Measurements from ENCODE around the gene GBX2. TPM values are rescaled to one million over a fixed set of nuclear protein-coding genes. Genes with fewer than 3 reads are reported as not detected.

GBX2 gene
- total RNA-seq (not detected), polyA plus RNA-seq (0.02 TPM)
- long read RNA-seq, donor 1 = 0 reads
- long read RNA-seq, donor 2 = 0 reads
- long read RNA-seq, donor 3 = 0 reads
- long read RNA-seq, donor 4 = 0 reads
- long read RNA-seq, donor 5 = 0 reads
- long read RNA-seq, donor 6 = 0 reads
- long read RNA-seq, donor 7 = 0 reads
- long read RNA-seq, donor 8 = 0 reads
- long read RNA-seq, donor 9 = 0 reads
- long read RNA-seq, donor 10 = 0 reads

DNA sequence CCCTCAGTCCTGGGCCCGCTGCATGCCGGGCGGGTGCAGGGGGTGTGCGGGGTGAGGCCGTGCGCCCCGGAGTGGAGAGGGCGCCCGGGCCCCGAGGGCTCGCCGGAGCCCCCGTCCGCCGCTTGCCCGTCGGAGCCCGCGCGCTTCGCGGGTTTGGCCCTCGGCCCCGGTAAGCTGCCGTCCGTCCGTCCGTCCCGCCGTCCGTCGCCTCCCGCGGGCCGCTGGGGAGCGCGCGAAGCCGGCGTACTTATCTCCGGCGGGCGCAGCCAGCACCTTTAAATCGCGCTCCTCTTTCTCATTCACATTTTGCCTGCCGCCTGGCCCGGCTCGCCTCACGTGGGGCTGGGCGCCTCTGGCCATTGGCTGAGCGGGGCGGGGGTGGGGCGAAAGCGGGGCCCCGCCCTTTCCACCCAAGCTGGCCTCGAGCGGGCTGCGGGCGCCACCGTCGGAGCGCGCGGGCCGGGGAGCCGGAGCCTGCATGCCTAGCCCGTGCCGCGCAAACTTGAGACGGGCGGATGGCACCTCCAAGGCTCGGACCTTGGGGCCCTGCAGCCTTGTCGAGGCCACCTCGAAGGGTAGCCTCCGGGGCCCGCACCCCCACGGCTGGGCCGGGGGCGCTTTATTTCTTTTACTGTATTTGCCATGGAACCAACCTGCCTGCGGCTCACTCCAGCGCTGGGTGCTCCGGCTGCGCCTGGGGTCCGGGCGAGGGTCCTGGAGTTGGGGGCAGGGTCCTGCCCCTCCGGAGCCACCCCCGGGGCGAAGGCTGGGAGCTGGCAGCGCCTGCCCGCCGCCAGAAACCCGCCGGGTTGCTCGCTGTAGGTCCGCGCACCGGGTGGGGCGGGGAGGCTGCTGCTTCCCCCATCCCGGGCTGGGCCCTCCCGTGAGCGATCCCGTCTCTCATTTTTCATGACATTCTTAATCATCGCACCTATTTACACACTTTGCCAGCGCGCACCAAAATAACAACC, at the start of gene GBX2:
Gene GBX2, minus strand, starts transcription at position 277 of the 971 bp plus-strand sequence. CDS start 415 bp downstream, outside the sequence.
- Histone ChIP-seq H3K36me3 (ENCODE audit: control insufficient read depth in 2 of 2, insufficient read depth in 2 of 2, low read length in 1 of 2) (no peaks in the 10 kb centered on the region), H3K4me3 (ENCODE audit: low read length in 2 of 2) (no peak within 1 kb of the TSS), H3K27me3 (ENCODE audit: control insufficient read depth in 2 of 2, insufficient read depth in 1 of 2, low read length in 1 of 2) (peaks cover 99% of the 10 kb centered on the region in 2 donors), H3K4me1 (ENCODE audit: control insufficient read depth in 2 of 2, insufficient read depth in 2 of 2, low read length in 2 of 2) (no peaks in the 10 kb centered on the region), H3K27ac (ENCODE audit: low read depth in 1 of 2, low read length in 1 of 2) (no peak within 1 kb of the TSS), H3K9me3 (ENCODE audit: control insufficient read depth in 2 of 2, insufficient read depth in 1 of 2, low read length in 1 of 2) (no peaks in the 10 kb centered on the region)
- DNase-seq (ENCODE audit: low read depth in 6 of 9, low spot score in 9 of 9) = no peak
- 7% methylated on average over 105 of the region's 105 CpGs for WGBS

DNA sequence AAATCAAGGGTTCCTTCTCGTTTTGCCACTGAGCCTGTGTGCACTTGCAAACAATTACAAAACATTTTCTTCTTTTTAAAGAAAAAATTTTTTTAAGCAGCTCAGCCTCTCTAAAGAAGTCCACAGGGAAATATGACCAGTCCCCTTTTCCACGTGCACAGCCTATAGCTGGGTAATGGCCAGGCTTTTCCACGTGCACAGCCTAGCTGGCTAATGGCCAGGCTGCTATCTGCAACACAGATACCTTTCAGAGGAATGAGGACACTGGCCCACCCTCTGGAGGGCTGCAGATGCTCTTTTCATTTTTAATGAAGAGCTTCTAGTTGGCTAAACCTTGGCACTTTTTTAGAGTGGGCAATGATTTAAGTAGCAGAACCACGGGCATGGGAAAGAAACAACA, 49.7 kb upstream of the GBX2 start:
- H3K4me1 ChIP-seq (ENCODE audit: control insufficient read depth in 2 of 2, insufficient read depth in 2 of 2, low read length in 2 of 2) = no peaks in the 10 kb centered on the region
- 74% methylated on average over 4 of the region's 4 CpGs for WGBS
- H3K36me3 ChIP-seq (ENCODE audit: control insufficient read depth in 2 of 2, insufficient read depth in 2 of 2, low read length in 1 of 2) = no peaks in the 10 kb centered on the region
- no peaks in the 10 kb centered on the region for H3K9me3 ChIP-seq (ENCODE audit: control insufficient read depth in 2 of 2, insufficient read depth in 1 of 2, low read length in 1 of 2)
- H3K27me3 ChIP-seq (ENCODE audit: control insufficient read depth in 2 of 2, insufficient read depth in 1 of 2, low read length in 1 of 2) = peaks cover 5% of the 10 kb centered on the region in 2 donors
- no peak overlapping the region for H3K27ac ChIP-seq (ENCODE audit: low read depth in 1 of 2, low read length in 1 of 2)
- no peak overlapping the region for H3K4me3 ChIP-seq (ENCODE audit: low read length in 2 of 2)
- no peak for DNase-seq (ENCODE audit: low read depth in 6 of 9, low spot score in 9 of 9)

GRCh38 chr2:236216711-236217110, 48.5 kb upstream of the GBX2 start:
- DNase-seq (ENCODE audit: low read depth in 6 of 9, low spot score in 9 of 9) = no peak
- Histone ChIP-seq H3K27ac (ENCODE audit: low read depth in 1 of 2, low read length in 1 of 2) (no peak overlapping the region), H3K4me3 (ENCODE audit: low read length in 2 of 2) (no peak overlapping the region), H3K27me3 (ENCODE audit: control insufficient read depth in 2 of 2, insufficient read depth in 1 of 2, low read length in 1 of 2) (peaks cover 5% of the 10 kb centered on the region in 2 donors), H3K4me1 (ENCODE audit: control insufficient read depth in 2 of 2, insufficient read depth in 2 of 2, low read length in 2 of 2) (no peaks in the 10 kb centered on the region), H3K9me3 (ENCODE audit: control insufficient read depth in 2 of 2, insufficient read depth in 1 of 2, low read length in 1 of 2) (no peaks in the 10 kb centered on the region), H3K36me3 (ENCODE audit: control insufficient read depth in 2 of 2, insufficient read depth in 2 of 2, low read length in 1 of 2) (no peaks in the 10 kb centered on the region)
- 96% methylated on average over 7 of the region's 7 CpGs for WGBS

GRCh38 chr2:236215761-236216333, 47.7 kb upstream of the GBX2 start:
- H3K4me1 ChIP-seq (ENCODE audit: control insufficient read depth in 2 of 2, insufficient read depth in 2 of 2, low read length in 2 of 2) = no peaks in the 10 kb centered on the region
- H3K9me3 ChIP-seq (ENCODE audit: control insufficient read depth in 2 of 2, insufficient read depth in 1 of 2, low read length in 1 of 2) = no peaks in the 10 kb centered on the region
- no peak overlapping the region for H3K4me3 ChIP-seq (ENCODE audit: low read length in 2 of 2)
- no peaks in the 10 kb centered on the region for H3K36me3 ChIP-seq (ENCODE audit: control insufficient read depth in 2 of 2, insufficient read depth in 2 of 2, low read length in 1 of 2)
- H3K27me3 ChIP-seq (ENCODE audit: control insufficient read depth in 2 of 2, insufficient read depth in 1 of 2, low read length in 1 of 2) = peaks cover 5 to 9% of the 10 kb centered on the region in 2 donors
- no peak for DNase-seq (ENCODE audit: low read depth in 6 of 9, low spot score in 9 of 9)
- no peak overlapping the region for H3K27ac ChIP-seq (ENCODE audit: low read depth in 1 of 2, low read length in 1 of 2)
- 94% methylated on average over 12 of the region's 12 CpGs for WGBS

GRCh38 chr2:236215196-236215595, 47.0 kb upstream of the GBX2 start:
- Histone ChIP-seq H3K9me3 (ENCODE audit: control insufficient read depth in 2 of 2, insufficient read depth in 1 of 2, low read length in 1 of 2) (no peaks in the 10 kb centered on the region), H3K27ac (ENCODE audit: low read depth in 1 of 2, low read length in 1 of 2) (no peak overlapping the region), H3K36me3 (ENCODE audit: control insufficient read depth in 2 of 2, insufficient read depth in 2 of 2, low read length in 1 of 2) (no peaks in the 10 kb centered on the region), H3K27me3 (ENCODE audit: control insufficient read depth in 2 of 2, insufficient read depth in 1 of 2, low read length in 1 of 2) (peaks cover 5 to 9% of the 10 kb centered on the region in 2 donors), H3K4me3 (ENCODE audit: low read length in 2 of 2) (no peak overlapping the region), H3K4me1 (ENCODE audit: control insufficient read depth in 2 of 2, insufficient read depth in 2 of 2, low read length in 2 of 2) (no peaks in the 10 kb centered on the region)
- 81% methylated on average over 6 of the region's 6 CpGs for WGBS
- DNase-seq (ENCODE audit: low read depth in 6 of 9, low spot score in 9 of 9) = no peak

- H3K27me3 ChIP-seq (ENCODE audit: control insufficient read depth in 2 of 2, insufficient read depth in 1 of 2, low read length in 1 of 2) = peaks cover 5 to 9% of the 10 kb centered on the region in 2 donors
- no peaks in the 10 kb centered on the region for H3K9me3 ChIP-seq (ENCODE audit: control insufficient read depth in 2 of 2, insufficient read depth in 1 of 2, low read length in 1 of 2)
- no peak for DNase-seq (ENCODE audit: low read depth in 6 of 9, low spot score in 9 of 9)
- no peaks in the 10 kb centered on the region for H3K4me1 ChIP-seq (ENCODE audit: control insufficient read depth in 2 of 2, insufficient read depth in 2 of 2, low read length in 2 of 2)
- no peak overlapping the region for H3K4me3 ChIP-seq (ENCODE audit: low read length in 2 of 2)
- no peaks in the 10 kb centered on the region for H3K36me3 ChIP-seq (ENCODE audit: control insufficient read depth in 2 of 2, insufficient read depth in 2 of 2, low read length in 1 of 2)
- H3K27ac ChIP-seq (ENCODE audit: low read depth in 1 of 2, low read length in 1 of 2) = no peak overlapping the region
- 52% methylated on average over 92 of the region's 92 CpGs for WGBS
Measured at GRCh38 chr2:236214376-236214995, 46.3 kb upstream of the GBX2 start.

GRCh38 chr2:236211296-236211695, 43.1 kb upstream of the GBX2 start:
- no peaks in the 10 kb centered on the region for H3K36me3 ChIP-seq (ENCODE audit: control insufficient read depth in 2 of 2, insufficient read depth in 2 of 2, low read length in 1 of 2)
- H3K4me1 ChIP-seq (ENCODE audit: control insufficient read depth in 2 of 2, insufficient read depth in 2 of 2, low read length in 2 of 2) = no peaks in the 10 kb centered on the region
- no peak for DNase-seq (ENCODE audit: low read depth in 6 of 9, low spot score in 9 of 9)
- 93% methylated on average over 25 of the region's 25 CpGs for WGBS
- H3K27ac ChIP-seq (ENCODE audit: low read depth in 1 of 2, low read length in 1 of 2) = no peak overlapping the region
- H3K27me3 ChIP-seq (ENCODE audit: control insufficient read depth in 2 of 2, insufficient read depth in 1 of 2, low read length in 1 of 2) = peaks cover 5 to 9% of the 10 kb centered on the region in 2 donors
- no peak overlapping the region for H3K4me3 ChIP-seq (ENCODE audit: low read length in 2 of 2)
- H3K9me3 ChIP-seq (ENCODE audit: control insufficient read depth in 2 of 2, insufficient read depth in 1 of 2, low read length in 1 of 2) = no peaks in the 10 kb centered on the region

DNA sequence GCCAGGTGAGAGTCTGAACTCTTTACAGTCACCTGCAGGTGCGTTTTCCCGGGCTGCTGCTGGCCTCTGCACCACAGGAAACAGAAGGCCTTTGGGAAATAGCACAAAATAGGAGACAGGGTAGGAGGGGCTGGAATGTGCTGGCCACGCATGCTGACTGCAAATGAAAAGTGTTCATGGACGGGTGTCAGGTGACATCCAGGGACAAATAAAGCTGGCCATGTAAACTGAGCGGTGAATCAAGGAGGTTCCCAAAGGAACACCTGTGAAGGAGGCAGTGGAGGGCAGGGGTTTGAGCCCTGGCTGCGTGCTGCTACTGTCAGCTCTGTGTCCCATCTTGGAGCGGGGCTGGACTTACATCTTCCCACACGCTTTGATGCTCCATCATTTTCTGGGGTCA, 42.4 kb upstream of the GBX2 start:
- H3K27me3 ChIP-seq (ENCODE audit: control insufficient read depth in 2 of 2, insufficient read depth in 1 of 2, low read length in 1 of 2) = peaks cover 5 to 9% of the 10 kb centered on the region in 2 donors
- no peak overlapping the region for H3K27ac ChIP-seq (ENCODE audit: low read depth in 1 of 2, low read length in 1 of 2)
- H3K9me3 ChIP-seq (ENCODE audit: control insufficient read depth in 2 of 2, insufficient read depth in 1 of 2, low read length in 1 of 2) = no peaks in the 10 kb centered on the region
- no peak overlapping the region for H3K4me3 ChIP-seq (ENCODE audit: low read length in 2 of 2)
- H3K4me1 ChIP-seq (ENCODE audit: control insufficient read depth in 2 of 2, insufficient read depth in 2 of 2, low read length in 2 of 2) = no peaks in the 10 kb centered on the region
- WGBS = 83% methylated on average over 8 of the region's 8 CpGs
- no peaks in the 10 kb centered on the region for H3K36me3 ChIP-seq (ENCODE audit: control insufficient read depth in 2 of 2, insufficient read depth in 2 of 2, low read length in 1 of 2)
- DNase-seq (ENCODE audit: low read depth in 6 of 9, low spot score in 9 of 9) = no peak
